ENCODE results near the gene EHHADH.

Gene EHHADH

DNA sequence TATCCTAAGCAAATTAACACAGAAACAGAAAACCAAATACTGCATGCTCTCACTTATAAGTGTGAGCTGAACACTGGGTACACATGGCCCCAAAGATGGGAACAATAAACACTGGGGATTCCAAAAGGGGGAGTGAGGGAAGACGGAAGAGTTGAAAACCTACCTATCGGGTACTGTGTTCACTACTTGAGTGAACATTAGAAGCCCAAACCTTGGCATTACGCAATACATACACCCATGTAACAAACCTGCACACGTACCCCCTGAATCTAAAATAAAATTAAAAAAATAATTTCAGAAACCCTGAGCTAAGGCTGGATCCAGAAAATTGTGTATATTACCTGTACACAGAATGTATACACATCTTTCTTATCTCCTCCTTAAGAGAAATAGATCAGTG is 58.2 kb downstream of the EHHADH start:
- DNase-seq (ENCODE audit: low spot score): no peak

DNA sequence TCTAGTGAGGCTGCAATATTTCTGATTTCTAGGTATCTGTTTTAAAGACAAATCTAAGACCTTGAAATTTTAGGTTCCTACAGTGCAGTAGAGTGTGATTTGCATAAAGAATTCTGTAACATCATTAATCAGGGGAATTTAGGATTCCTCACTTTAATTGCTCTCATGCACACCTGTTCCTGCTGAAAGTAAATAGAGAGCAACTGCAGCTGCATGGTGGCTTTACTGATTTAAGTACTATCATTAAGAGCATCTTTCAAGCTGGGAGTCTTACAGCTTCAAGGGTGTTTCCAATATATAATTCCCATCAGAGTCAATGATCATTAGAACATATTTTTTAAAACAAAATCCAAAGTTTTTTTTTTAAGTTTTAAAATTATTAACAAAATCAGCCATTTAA is 65.0 kb downstream of the EHHADH start:
- DNase-seq (ENCODE audit: low spot score): no peak

DNA sequence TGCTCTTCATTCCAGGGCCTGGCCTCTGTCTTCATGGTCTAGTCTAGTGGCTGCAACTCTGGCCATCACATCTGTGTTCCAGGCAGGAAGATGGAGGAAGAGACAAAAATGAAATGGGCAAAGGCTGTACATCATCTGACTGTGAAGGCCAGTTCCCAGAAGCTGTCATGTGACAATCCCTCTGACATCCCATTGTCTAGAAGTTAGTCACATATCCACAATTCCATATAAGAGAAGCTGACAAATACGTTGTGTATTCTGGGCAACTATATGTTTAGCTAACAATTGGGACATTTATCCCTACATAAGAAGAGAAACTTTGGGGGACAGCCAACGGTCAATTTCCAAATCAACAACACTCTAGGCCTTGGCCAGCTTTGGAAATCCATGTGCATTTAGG is 66.5 kb downstream of the EHHADH start:
- no peak for DNase-seq (ENCODE audit: low spot score)

DNA sequence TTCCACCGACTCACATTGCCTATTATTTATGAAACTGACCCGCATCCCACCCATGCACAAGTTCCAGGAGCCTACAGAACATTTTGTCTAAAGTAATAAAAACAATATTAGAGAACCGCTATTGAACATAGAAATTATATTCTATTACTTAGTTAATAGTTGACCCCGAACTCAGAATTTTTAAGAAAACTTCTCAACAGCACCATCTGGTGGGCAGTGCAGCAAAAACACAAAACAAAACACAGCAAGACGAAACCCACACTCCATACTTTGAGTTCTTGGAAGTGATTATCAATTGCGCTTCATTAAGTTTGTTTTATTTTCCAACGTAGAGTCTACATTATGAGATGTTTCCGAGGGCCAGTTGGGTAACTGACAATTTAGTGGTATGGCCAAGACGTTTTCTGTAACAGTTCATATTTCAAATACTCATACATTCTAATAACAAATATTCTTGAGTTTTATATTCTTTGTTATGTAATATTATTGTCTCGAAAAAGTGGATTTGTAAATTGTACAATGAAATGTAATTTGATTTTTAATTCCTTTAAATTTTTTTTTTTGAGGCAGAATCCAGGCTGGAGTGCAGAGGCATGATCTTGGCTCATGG is 77.0 kb downstream of the EHHADH start:
- DNase-seq (ENCODE audit: low spot score): peak; percentile 30

DNA sequence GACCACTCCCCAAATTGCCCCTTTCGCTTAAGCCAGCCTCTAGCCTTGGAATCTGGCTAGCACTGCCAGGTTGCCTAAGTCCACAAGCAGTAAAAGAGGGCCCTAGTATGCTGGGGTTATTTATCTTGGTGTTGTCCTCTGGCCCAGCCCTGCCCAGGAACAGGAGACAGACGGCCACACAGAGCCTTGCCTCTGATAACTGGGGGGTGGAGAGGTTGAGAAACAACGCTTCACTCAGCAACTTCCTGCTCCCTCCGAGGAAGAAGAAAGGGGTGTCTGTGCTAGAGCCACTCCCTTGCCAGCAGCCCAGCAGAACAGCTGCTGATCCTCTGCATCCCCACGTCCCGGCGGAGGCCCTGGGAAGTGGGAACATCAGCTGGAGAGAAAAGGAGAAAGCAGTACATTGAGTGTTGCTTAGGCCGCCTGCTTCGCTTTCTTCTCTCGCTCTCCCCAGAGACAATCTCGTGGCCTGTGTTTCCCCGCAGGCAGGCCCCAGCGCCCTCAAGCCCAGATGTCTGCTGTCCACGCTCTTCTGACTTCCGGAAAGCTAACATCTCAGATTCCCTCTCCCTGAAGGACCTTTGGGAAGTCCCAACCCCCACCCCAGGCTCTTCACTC is 78.4 kb downstream of the EHHADH start:
- DNase-seq (ENCODE audit: low spot score): peak; percentile 39

DNA sequence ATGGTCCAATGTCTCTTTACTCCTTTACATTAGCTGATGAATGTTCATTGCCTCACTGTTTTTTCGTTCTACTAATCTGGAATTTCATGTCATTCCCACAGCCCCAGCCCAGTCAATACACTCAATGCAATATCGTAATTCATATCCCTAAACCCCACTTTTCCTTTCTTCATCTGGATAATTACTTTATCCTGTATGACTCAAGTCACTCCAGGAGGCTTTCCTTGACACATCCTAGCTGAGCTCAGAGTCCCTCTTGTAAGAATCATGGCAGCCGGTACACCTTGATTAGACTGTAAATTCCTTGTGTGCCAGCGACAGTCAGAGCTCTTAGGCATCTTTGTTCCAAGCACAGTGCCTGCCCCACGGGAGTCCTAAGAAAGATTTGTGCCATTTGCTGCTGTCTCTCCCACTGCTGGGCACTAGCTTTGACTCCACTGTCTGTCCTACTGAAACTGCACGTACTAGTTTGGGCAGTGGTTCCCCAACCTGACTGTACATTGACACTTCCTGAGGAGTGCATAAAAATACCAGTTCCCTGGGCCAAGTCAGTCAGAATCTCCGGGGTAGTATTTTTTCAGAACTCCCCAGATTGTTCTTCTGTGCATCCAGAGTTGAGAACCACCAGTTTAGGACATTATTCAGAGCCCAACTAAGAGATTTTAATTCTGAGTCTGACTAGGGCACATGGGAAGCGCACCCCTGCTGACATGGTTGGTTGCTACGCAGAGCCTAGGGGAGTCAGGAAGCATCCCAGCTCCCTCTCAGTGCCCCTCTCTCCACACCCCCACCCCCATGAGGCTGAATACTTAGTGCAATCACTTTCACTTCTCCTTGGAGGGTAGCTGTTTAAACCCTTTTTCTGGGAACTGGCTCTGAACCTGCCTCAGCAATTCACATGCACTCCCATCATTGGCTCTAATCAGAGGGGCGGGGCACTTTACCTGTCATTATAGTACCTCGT is 81.5 kb downstream of the EHHADH start:
- no peak for DNase-seq (ENCODE audit: low spot score)

DNA sequence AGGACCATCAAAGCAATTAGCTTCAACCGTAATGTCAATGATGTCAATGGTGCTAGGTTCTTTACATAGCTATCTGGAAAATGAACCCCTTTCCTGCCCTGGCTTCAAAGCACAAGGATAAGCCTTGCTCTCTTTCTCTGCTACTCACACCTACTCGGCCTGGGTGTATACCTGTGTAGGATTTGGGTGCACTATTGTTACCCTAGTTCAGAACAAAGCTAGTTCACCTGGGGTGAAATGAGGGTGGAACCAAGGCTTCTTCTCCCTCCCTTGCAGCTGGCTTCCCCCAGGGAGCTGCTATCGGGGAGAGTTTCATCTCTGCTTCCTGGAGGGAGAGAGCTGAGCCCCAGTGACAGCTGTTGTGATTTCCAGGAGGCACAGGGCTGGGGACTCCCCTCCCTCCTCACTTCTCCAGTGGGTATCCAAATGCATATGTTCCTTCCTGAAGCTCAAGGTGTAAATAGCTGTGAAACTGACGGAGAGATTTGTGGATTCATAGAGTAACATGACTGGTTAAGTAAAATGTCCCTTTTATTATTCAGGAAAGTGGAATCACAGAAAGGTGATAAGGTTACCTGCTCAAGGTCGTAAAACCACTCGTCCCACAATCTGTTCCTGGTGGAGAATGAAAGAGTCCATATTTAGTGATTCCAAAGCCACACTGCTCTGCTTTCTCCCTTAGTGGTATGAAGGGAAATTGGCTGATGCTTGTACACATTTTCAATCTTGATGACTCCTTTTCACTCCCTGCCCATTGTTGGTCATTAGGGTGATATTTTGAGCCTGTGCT is 89.2 kb downstream of the EHHADH start:
- no peak for DNase-seq (ENCODE audit: low spot score)

DNA sequence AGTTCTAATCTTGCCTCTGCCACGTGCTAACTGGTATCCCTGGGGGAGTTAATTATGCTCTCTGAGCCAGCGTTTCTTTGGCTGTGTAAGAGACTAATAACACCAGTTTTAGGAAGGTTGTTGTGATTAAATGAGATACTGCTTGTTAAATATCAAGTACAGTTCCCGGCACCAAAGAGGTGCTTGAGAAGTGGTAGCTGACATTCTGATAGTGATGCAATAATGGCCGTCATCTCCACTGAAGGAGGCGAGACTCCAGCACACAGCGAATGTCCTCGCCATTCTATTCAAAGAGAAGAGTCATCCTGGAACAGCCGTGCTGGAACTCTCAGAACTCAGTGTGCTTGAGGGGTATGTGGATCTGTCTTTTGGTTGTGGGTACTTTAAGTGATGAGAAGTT is 91.2 kb downstream of the EHHADH start:
- DNase-seq (ENCODE audit: low spot score): no peak

DNA sequence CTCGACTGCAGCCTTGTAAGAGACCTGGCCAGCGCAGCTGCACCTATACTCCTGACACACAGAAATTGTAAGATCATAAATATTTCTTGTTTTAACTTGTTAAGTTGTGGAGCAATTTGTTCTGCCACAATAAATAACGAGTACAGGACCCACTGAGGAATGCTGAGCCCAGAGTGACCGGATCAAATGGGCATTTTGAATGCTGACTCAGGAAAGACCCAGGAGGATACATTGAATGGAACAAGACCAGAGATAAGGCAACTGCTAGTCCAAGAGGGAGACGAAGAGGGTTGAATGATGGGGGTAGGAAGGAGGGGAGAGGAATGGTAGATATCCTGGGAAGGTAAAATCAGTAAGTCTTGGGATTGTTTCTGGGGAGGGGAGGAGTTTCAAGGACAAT is 92.1 kb downstream of the EHHADH start:
- no peak for DNase-seq (ENCODE audit: low spot score)

DNA sequence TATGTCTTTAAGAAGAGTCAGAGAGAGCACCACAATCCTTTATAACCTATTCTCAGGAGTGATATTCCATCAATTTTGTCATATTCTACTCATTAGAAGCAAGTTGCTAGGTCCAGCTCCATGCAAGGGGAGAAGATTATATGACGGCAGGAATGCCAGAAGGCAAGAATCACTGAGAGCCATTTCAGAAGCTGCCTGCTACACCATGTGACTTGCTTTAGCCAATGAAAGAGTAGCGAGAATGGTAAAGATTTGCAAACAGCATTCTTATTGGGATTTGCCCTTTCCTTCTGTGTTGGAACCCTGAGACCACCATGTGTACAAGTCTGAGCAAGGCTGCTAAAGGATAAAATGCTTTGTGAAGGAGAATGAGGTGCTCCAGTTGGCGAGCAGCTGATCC is 96.5 kb downstream of the EHHADH start:
- no peak for DNase-seq (ENCODE audit: low spot score)

DNA sequence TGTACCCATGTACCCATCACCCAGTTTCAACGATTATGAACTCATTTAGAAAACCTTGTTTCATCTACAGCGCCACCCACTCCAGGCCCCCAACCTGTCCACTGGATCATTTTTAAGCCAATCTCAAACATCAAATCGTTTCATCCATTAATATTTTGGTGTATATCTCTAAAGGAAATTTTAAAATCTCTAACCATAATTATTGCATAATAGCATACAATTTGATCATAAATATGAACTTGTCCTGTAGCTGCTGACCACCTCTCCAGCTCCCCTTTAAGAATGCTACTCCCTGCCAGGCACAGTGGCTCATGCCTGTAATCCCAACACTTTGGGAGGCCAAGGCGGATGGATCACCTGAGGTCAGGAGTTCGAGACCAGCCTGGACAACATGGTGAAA is 98.2 kb downstream of the EHHADH start:
- DNase-seq (ENCODE audit: low spot score): no peak

DNA sequence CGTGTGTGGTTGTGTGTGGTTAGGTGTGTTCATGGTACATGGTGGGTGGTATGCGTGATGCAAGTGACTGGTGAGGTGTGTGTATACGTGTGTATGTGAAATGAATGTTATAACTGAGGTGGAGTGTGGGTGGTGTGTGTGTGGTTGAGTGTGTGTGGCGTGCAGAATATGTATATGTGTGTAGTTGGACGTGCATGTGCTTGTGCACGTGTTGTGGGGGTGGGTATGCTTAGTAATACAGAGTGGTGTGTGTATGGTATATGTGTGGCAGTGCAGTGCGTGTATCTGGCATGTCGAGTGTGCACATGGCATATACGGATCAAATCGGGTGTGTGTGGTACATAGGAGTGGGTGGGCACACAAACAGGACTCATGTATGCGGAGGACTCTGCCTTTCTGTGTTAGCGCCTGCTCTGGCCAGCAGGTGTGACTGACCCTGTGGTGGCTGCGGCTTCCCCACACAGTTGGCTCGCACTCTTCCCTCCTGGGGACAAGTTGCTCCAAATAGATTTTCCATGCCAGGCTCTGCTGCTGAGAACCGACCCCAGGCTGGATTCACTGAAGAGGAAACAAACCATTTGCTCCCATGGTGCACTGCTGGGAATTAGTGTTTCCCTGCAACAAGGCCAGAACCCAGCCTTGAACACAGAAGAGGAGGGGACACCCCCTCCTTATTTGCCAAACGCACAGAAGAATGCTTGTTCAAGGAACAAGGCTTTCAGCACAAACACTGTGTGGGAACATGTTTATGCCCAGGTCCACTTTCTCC is 99.8 kb downstream of the EHHADH start:
- no peak for DNase-seq (ENCODE audit: low spot score)

DNA sequence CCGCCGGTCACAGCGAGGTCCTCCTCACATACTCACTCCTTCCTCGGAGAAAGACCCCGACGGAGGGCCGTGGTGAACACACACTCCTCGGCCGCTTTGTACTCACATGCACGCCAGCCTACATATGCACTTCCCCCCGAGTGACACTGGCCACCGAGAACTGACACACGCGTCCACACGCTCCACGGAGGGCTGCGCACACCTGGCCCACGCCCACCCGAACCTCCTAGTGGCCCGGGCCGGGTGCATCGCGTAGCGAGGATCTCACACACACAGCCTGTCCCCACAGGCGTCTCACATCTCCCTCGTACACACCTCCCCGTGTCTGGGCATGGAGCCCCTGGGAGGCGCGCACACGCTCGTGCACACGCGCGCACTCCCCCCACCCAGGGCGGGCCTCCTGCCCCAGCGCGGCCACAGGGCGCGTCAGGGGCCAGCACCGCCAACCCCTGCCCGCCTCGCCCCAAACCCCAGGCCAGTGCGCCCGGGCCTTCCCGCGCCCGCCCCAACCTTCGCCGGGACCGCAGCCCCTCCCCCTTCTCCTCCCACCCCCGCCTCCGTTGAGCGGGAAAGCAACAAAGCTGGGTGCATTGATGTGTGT is 100.6 kb downstream of the EHHADH start:
- peak; percentile 34 for DNase-seq (ENCODE audit: low spot score)

DNA sequence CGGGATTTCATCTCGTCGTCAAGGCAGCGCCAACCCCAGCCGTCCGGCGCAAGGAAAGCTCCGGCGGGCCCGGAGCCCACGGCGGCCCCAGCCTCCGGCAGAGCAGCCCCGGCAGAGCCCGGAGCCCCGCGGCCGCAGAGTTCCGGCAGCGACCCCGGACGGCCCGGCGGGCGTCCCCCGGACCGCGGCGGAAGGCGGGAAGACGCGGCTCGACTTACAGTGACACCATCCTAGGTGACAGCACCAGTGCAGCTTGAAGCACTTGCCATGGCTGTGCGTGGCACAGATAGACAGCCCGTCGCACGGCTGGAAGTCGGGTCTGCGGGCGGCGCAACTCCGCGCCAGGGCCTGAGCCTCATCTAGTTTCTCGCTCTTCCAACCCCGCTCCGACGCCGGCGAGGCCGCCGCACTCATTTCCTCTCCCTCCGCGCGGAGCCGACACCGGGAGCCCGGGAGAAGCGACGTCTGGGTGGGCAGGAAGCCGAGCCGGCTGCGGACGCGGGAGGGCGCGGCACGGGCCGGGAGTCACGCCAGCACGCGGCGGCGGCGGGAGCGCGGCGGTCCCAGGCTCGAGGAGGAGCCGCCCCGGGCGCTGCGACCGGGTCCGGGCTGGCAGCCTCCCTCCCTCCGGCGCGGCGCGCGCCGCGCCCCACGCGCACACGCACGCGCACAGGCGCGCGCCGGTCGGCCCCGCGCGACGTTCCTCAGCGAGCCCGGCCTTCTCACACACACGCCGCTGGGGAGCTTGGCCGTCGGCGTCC is 101.3 kb downstream of the EHHADH start, which contains the start of gene C3orf70:
TSS of gene C3orf70 (minus strand) at position 651 of the 761 bp plus-strand sequence. CDS start at position 414, 237 bp downstream.
- peak; percentile 53 for DNase-seq (ENCODE audit: low spot score)

DNA sequence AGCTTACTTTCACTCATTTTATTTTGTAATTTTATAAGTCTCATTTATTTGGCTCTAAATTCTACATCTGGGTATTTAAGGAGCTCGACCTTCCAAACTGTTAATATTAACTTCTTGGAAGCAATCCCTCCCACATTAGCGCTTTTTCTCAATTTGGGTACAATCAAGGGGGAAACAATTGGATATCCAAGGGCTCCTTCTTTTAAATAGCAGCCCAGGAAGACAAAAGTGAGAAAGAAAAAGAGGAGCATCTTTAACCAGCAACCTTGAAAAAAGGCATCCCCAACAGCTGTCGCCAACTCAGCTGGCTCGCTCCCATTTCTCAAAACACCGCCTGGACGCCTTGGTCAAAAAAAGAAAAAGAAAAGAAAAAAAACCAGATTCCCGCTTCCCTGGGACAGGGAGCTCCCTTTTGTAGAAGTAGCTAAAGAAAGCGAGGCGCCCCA is 101.9 kb downstream of the EHHADH start:
- peak; percentile 26 for DNase-seq (ENCODE audit: low spot score)

DNA sequence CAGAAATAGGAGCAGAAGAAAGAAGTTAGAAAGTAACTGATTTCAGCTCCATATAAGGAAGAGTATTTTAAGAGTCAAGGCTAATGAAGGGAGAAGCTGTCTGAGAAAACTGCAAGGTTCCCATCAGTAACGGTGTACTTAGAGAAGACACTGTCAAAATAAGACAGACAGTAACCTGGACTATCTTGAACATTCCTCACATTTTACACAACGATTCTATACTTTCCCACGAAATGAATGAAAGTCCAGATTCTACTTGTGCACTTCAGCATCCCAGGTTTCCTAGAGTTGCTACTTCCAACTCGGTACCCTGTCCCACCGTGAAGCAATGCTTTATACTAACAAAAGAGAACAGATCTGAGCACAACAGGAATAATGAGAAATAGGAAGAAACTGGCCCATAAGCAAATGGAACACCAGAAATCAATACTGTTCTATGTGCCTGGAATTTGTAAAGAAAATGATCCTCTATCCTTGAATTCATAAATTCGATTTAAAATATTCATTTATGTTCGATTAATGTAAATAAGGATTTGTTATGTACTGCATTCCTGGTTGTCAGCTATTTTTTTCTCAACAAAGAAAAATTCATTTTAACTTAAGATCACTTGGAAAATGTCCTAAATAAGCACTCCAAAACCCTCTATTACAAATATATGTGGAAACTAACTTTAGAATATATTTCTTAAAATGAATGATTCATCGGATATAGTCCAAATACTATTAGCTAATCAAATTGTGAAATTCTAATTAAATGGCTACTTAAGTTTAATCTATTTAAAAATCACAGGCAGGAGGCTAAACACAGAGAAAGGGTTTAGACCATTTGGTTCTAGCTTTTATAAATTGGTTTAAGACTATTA is 102.5 kb downstream of the EHHADH start:
- DNase-seq (ENCODE audit: low spot score): no peak

DNA sequence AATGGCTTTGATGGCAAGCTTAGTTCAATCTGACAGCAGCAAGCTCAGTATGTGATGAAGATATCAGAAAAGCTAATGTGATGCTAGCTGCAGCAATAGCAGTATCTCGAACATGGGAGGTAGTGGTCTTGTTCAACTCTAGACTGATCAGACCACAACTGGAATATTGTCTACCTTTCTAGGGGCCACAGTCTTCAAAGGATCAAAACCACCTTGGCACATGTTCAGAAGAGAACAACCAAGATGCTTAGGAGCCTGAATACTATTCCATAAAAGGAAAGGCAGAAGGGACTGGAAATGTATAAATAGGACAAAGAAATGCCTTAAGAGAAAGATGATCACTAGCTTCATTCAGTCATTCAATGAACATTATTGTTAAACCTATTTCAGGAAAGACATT is 103.3 kb downstream of the EHHADH start:
- no peak for DNase-seq (ENCODE audit: low spot score)

DNA sequence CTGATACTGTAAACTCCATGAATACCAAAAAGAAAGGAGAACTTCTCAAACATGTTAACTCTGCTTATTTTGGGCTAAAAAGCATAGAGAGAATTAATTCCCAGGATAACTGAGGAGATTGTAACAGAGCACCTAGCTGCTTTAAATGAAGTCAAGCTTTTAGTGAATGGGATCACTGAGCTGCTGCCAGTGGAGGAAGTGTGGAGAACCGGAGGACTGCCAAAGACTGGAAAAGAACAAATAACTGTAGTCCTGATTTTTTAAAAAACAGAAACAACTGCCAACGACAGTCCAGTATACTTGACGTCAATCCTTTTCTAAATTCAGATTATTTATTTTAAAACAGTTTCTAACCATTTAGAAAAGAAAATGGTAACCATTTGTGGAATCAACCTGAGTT is 104.3 kb downstream of the EHHADH start:
- no peak for DNase-seq (ENCODE audit: low spot score)

DNA sequence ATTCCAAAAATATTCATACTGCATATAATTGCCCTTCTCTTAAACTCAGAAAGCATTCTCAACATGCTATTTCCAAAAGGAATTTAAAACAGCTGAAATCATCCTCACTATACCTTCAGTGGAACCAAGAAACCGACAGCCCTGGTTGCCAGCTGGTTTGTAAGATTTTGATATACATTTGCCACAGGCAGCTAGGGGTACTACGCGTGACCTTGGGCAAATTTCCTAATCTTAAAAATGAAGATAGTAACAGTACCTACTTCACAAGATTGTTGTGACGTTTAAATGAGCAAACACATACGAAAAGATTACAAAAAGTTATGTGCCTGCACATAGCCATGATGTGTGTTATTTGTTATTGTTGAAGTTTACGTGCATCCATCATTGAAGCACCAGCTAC is 108.3 kb downstream of the EHHADH start:
- no peak for DNase-seq (ENCODE audit: low spot score)

Data from SW480 (cell line).